HCT116 (cell line): ENCODE results near the gene NOL3. TPM values are rescaled to one million over a fixed set of nuclear protein-coding genes. Genes with fewer than 3 reads are reported as not detected.

Source experiments
- ATAC-seq: fragments of 200-7000 bp; cut with Tn5 transposase; 2 replicates; pipeline ENCODE4 v1.9.1; 2020; ENCODE audit warnings: mild to moderate bottlenecking, moderate library complexity
- BruUV-seq: library from RNA; stranded (reverse); fragments of 400-500 nt; replicated peaks from 2 replicates; lab custom pipeline; 2021; lab: Mats Ljungman, UMichigan
- CTCF ChIA-PET: fragments of 300-600 bp; sonication (Branson Sonifier 250); formaldehyde crosslinking; loops from one replicate; lab custom pipeline; 2021; ENCODE audit warnings: antibody characterized with exemption; lab: Charles Lee
- POLR2A ChIA-PET: fragments of 300-600, 350-600 bp; sonication (Branson Sonifier 250); formaldehyde crosslinking; loops from one replicate; lab custom pipeline; 2021; ENCODE audit warnings: antibody characterized with exemption; lab: Charles Lee
- RAD21 ChIA-PET, 2 experiments: fragments of 300-600 bp; sonication (Branson Sonifier 250); formaldehyde crosslinking; loops; one replicate each; lab custom pipeline; 2023; ENCODE audit warnings: low total read pairs in 2 of 2; ENCODE audit not compliant: uncharacterized antibody in 2 of 2, unreplicated experiment in 2 of 2, low non-redundant PET in 1 of 2; lab: Charles Lee
- DNase-seq: peaks from one replicate; pipeline ENCODE4 v3.0.0-alpha.2; 2010; ENCODE audit warnings: low read depth, low spot score
- H2AFZ ChIP-seq: fragments of 200-600 bp; shearing (Covaris generic), sonication (generic); 2 replicates; pipeline ENCODE4 v1.6.1; 2017; ENCODE audit warnings: low read depth, mixed run types, mixed read lengths, antibody characterized with exemption, low read length; ENCODE audit not compliant: poor library complexity, severe bottlenecking
- H3K27ac ChIP-seq: 2 replicates; pipeline ENCODE4 v1.5.1; 2012; ENCODE audit warnings: low read depth, low read length
- H3K27me3 ChIP-seq: fragments of 200-600 bp; sonication (generic); 2 replicates; pipeline ENCODE4 v1.6.1; 2016; ENCODE audit warnings: mixed run types, low read length, mixed read lengths; ENCODE audit not compliant: insufficient read depth
- H3K36me3 ChIP-seq, 2 experiments: fragments of 200-500 bp in 1 of 2; fragments of 200-600 bp in 1 of 2; sonication (Bioruptor generic) in 1 of 2; sonication (generic) in 1 of 2; 2 replicates each; pipeline versions ENCODE4 v1.5.1 to v1.6.1; 2014 to 2016; ENCODE audit warnings: low read length in 2 of 2, inconsistent platforms in 1 of 2, mixed read lengths in 1 of 2, mixed run types in 1 of 2; ENCODE audit not compliant: insufficient read depth in 2 of 2, control insufficient read depth in 1 of 2
- H3K4me1 ChIP-seq, 2 experiments: fragments of 200-600 bp in 1 of 2; sonication (generic) in 1 of 2; 2 replicates each; pipeline versions ENCODE4 v1.5.1 to v1.6.1; 2012 to 2017; ENCODE audit warnings: low read length in 2 of 2, inconsistent platforms in 1 of 2, mild to moderate bottlenecking in 1 of 2, mixed read lengths in 1 of 2, mixed run types in 1 of 2, moderate library complexity in 1 of 2; ENCODE audit not compliant: insufficient read depth in 2 of 2, control insufficient read depth in 1 of 2
- H3K4me2 ChIP-seq: fragments of 200-600 bp; sonication (generic); 2 replicates; pipeline ENCODE4 v1.6.1; 2017; ENCODE audit warnings: mixed run types, low read length, mixed read lengths
- H3K4me3 ChIP-seq, 2 experiments: fragments of 200-600 bp in 1 of 2; sonication (generic) in 1 of 2; replicated peaks in 1 of 2; 2 replicates each; pipeline ENCODE4 v1.5.1; 2011 to 2016; ENCODE audit warnings: low read length in 2 of 2, control low read depth in 1 of 2, low read depth in 1 of 2, mild to moderate bottlenecking in 1 of 2, mixed read lengths in 1 of 2, mixed run types in 1 of 2
- H3K79me2 ChIP-seq: fragments of 200-600 bp; sonication (generic); 2 replicates; pipeline ENCODE4 v1.6.1; 2017; ENCODE audit warnings: mild to moderate bottlenecking, mixed run types, low read length, moderate library complexity, mixed read lengths; ENCODE audit not compliant: insufficient read depth
- H3K9ac ChIP-seq: fragments of 200-600 bp; sonication (generic); 2 replicates; pipeline ENCODE4 v1.6.1; 2016; ENCODE audit warnings: low read length, mixed read lengths
- H3K9me2 ChIP-seq: fragments of 200-600 bp; sonication (generic), shearing (Covaris generic); 2 replicates; pipeline ENCODE4 v1.6.1; 2017; ENCODE audit warnings: mixed run types, mild to moderate bottlenecking, moderate library complexity; ENCODE audit not compliant: insufficient read depth
- H3K9me3 ChIP-seq, 2 experiments: fragments of 200-500 bp in 1 of 2; fragments of 200-600 bp in 1 of 2; sonication (Bioruptor generic) in 1 of 2; sonication (generic) in 1 of 2; 2 replicates each; pipeline ENCODE4 v1.6.1; 2014 to 2017; ENCODE audit warnings: low read length in 2 of 2, mixed read lengths in 2 of 2, inconsistent platforms in 1 of 2, low read depth in 1 of 2, mild to moderate bottlenecking in 1 of 2, mixed run types in 1 of 2, moderate library complexity in 1 of 2; ENCODE audit not compliant: control insufficient read depth in 1 of 2, insufficient read depth in 1 of 2
- H4K20me1 ChIP-seq: fragments of 200-600 bp; sonication (generic), shearing (Covaris generic); 2 replicates; pipeline ENCODE4 v1.6.1; 2017; ENCODE audit warnings: mixed run types, mild to moderate bottlenecking, moderate library complexity; ENCODE audit not compliant: insufficient read depth
- EZH2phosphoT487 ChIP-seq: fragments of 200-600 bp; IDR thresholded peaks from 2 replicates; pipeline ENCODE4 v1.6.1; 2018; ENCODE audit warnings: antibody characterized with exemption, borderline replicate concordance
- POLR2AphosphoS5 ChIP-seq: IDR thresholded peaks from 2 replicates; pipeline ENCODE4 v1.6.1; 2011; ENCODE audit warnings: mild to moderate bottlenecking, low read depth, low read length, moderate library complexity
- TCF7L2 ChIP-seq: IDR thresholded peaks from 2 replicates; pipeline ENCODE4 v1.7.0; 2011; ENCODE audit warnings: borderline replicate concordance, inconsistent platforms; ENCODE audit not compliant: insufficient read depth, insufficient read length; ENCODE audit errors: extremely low read depth
- YY1 ChIP-seq: IDR thresholded peaks from 2 replicates; pipeline ENCODE4 v1.6.1; 2011; ENCODE audit warnings: low read length, low read depth, moderate library complexity, mild to moderate bottlenecking; ENCODE audit not compliant: insufficient replicate concordance; ENCODE audit errors: extremely low read depth
- ZFX ChIP-seq: fragments of 450-650 bp; IDR thresholded peaks from 2 replicates; pipeline ENCODE4 v1.6.1; 2017
- intact Hi-C: fragments of 100-400 bp; cut with micrococcal nuclease; formaldehyde crosslinking; loops from 2 replicates; pipeline ENCODE4 v1.10.0; 2022
- total RNA-seq: library from RNA; stranded (reverse); gene quantifications from one replicate; pipeline ENCODE4 v1.2.1, GENCODE V29; 2021; ENCODE audit not compliant: unreplicated experiment
- TF ChIP-seq, protein P1 (sequence below), 3 experiments: fragments of 200-600 bp in 1 of 3; sonication (generic) in 1 of 3; IDR thresholded peaks in 2 of 3; conservative IDR thresholded peaks in 1 of 3; 2 replicates each; pipeline ENCODE4 v1.5.1; 2012 to 2017; ENCODE audit warnings: low read depth in 2 of 3, low read length in 2 of 3, antibody characterized with exemption in 1 of 3, borderline replicate concordance in 1 of 3, control low read depth in 1 of 3, mild to moderate bottlenecking in 1 of 3, mixed read lengths in 1 of 3, mixed run types in 1 of 3, moderate library complexity in 1 of 3; ENCODE audit not compliant: insufficient read depth in 1 of 3
- TF ChIP-seq, protein P2 (sequence below): IDR thresholded peaks from 2 replicates; pipeline ENCODE4 v1.6.1; 2012; ENCODE audit warnings: low read depth

The NOL3 gene
- total RNA-seq, 1 experiment from 2014 or later: 54.0 TPM

DNA sequence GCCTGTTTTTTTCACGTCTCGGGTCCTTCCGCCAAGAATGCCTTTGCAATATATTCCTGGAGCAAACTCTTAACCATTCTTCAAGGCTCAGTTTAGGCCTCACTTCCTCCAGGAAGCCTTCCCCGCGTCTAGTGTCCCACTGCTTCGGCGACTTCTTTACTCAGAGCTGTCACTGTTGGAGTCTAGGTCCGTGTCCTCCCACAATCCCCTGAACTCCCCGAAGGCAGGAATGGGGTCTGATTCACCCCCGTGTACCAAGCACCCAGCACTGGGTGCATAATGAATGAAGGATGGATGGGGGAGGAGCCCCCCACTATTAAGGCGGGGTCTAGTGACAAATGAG is 12.9 kb downstream of the NOL3 start:
- CTCF ChIA-PET: no interaction called here
- peak overlapping the region; percentile 82 for H3K4me2 ChIP-seq
- H3K27me3 ChIP-seq: no peaks in the 10 kb centered on the region
- TF ChIP-seq, protein P1, sequence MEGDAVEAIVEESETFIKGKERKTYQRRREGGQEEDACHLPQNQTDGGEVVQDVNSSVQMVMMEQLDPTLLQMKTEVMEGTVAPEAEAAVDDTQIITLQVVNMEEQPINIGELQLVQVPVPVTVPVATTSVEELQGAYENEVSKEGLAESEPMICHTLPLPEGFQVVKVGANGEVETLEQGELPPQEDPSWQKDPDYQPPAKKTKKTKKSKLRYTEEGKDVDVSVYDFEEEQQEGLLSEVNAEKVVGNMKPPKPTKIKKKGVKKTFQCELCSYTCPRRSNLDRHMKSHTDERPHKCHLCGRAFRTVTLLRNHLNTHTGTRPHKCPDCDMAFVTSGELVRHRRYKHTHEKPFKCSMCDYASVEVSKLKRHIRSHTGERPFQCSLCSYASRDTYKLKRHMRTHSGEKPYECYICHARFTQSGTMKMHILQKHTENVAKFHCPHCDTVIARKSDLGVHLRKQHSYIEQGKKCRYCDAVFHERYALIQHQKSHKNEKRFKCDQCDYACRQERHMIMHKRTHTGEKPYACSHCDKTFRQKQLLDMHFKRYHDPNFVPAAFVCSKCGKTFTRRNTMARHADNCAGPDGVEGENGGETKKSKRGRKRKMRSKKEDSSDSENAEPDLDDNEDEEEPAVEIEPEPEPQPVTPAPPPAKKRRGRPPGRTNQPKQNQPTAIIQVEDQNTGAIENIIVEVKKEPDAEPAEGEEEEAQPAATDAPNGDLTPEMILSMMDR (IDR thresholded peaks at IDR 0.05 in 2 of 3, conservative IDR thresholded peaks at IDR 0.05 in 1 of 3; ENCODE audit: borderline replicate concordance in 1 of 3, insufficient read depth in 1 of 3, low read depth in 2 of 3, low read length in 2 of 3): no peak
- peak; percentile 37; the same call in 1 of the 2 replicates for TF ChIP-seq ZFX
- TF ChIP-seq, all 23 proteins: peak for 1
- BruUV-seq: no TSS peak
- Histone ChIP-seq H3K9me2 (no peaks in the 10 kb centered on the region), H2AFZ (no peak overlapping the region), H3K27ac (peak overlapping the region; percentile 95), H3K4me1 (peaks cover 23 to 59% of the 10 kb centered on the region in 2 experiments), H3K9me3 (no peaks in the 10 kb centered on the region), H3K79me2 (peaks cover 11% of the 10 kb centered on the region), H3K9ac (peak overlapping the region; percentile 79), H3K36me3 (no peaks in the 10 kb centered on the region), H3K4me3 (peak overlapping the region; percentile 68 to 71), H4K20me1 (no peaks in the 10 kb centered on the region)
- ChIA-PET POLR2A (interaction anchor here (0.6 to 1.1 kb wide), 2 partner anchors 9 to 29 kb away, joined by 3 to 4 read pairs; no protein-coding TSS in a partner anchor), RAD21 (no interaction called here)
- ATAC-seq: no peak
- intact Hi-C loops: no loop called here
- DNase-seq: no peak

DNA sequence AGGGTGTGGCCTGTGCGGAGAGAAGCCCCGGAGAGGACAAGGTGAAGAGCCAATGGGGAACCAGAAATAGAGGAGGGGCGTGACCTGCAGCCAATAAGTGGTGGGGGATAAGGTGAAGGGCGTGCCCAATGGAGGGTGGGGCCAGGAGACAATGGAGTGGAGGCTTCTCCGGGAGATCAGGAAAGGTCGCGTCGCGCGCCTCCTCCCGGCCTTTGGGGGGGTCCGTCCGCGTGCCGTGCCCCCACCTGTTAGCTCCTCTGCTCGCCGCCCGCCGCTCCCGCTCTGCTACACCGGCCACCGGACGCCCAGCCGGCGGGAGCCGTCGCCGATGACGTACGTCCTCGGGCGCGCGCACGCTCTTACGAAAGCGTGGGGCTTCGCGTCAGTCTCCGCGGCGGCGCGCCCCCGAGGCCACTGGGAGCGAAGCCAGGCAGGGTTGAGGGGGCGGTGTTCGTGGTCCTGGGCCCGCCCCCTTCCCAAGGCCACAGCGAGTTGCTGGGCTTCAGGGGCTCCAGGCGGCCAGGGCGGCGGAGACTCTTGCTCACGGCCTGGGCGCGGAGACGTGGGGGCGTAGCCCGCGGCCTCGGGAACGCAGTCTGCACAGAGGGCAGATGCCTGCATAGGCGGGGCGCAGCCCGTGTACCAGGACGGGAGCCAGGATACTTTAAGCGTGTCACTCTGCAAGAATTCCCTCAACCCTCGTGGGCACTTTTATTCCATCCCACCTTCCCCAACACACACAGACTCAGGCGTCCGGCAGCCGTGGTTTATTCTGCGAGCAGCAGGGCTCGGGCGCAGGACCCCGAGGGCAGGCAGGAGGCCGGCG is 13.5 kb downstream of the NOL3 start, which contains the start of gene MATCAP1:
MATCAP1 (minus strand) TSS at position 337 of the 826 bp plus-strand sequence. CDS start 3,353 bp downstream, outside the sequence.
- no peaks in the 10 kb centered on the region for H4K20me1 ChIP-seq
- H3K9me3 ChIP-seq: no peaks in the 10 kb centered on the region
- BruUV-seq: no TSS peak
- H3K4me2 ChIP-seq: peak within 1 kb of the TSS; percentile 82
- peaks cover 11% of the 10 kb centered on the region for H3K79me2 ChIP-seq
- ChIA-PET CTCF (no interaction called here), RAD21 (no interaction called here), POLR2A (interaction anchor here (0.6 to 1.5 kb wide), 3 partner anchors 10 to 43 kb away, joined by 3 to 4 read pairs (median 3); partner anchors contain the start of gene TMEM208)
- H3K4me1 ChIP-seq: peaks cover 19 to 53% of the 10 kb centered on the region in 2 experiments
- peak within 1 kb of the TSS; percentile 68 to 71 for H3K4me3 ChIP-seq
- TF ChIP-seq YY1 (no peak), EZH2phosphoT487 (no peak), TCF7L2 (peak; percentile 24), POLR2AphosphoS5 (peak; percentile 76)
- TF ChIP-seq, protein P2, sequence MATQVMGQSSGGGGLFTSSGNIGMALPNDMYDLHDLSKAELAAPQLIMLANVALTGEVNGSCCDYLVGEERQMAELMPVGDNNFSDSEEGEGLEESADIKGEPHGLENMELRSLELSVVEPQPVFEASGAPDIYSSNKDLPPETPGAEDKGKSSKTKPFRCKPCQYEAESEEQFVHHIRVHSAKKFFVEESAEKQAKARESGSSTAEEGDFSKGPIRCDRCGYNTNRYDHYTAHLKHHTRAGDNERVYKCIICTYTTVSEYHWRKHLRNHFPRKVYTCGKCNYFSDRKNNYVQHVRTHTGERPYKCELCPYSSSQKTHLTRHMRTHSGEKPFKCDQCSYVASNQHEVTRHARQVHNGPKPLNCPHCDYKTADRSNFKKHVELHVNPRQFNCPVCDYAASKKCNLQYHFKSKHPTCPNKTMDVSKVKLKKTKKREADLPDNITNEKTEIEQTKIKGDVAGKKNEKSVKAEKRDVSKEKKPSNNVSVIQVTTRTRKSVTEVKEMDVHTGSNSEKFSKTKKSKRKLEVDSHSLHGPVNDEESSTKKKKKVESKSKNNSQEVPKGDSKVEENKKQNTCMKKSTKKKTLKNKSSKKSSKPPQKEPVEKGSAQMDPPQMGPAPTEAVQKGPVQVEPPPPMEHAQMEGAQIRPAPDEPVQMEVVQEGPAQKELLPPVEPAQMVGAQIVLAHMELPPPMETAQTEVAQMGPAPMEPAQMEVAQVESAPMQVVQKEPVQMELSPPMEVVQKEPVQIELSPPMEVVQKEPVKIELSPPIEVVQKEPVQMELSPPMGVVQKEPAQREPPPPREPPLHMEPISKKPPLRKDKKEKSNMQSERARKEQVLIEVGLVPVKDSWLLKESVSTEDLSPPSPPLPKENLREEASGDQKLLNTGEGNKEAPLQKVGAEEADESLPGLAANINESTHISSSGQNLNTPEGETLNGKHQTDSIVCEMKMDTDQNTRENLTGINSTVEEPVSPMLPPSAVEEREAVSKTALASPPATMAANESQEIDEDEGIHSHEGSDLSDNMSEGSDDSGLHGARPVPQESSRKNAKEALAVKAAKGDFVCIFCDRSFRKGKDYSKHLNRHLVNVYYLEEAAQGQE: no peak
- H2AFZ ChIP-seq: no peak within 1 kb of the TSS
- H3K27me3 ChIP-seq: no peaks in the 10 kb centered on the region
- ATAC-seq (peak; percentile 92), DNase-seq (peak; percentile 96)
- H3K9ac ChIP-seq: peak within 1 kb of the TSS; percentile 79
- intact Hi-C loops: no loop called here
- no peaks in the 10 kb centered on the region for H3K36me3 ChIP-seq
- H3K27ac ChIP-seq: peak within 1 kb of the TSS; percentile 95
- H3K9me2 ChIP-seq: no peaks in the 10 kb centered on the region
